HEK293 (cell line): ENCODE results near the gene CENPX.

Experiments used
- CTCF ChIA-PET: fragments of 350-600 bp; formaldehyde crosslinking; extraction: SDS; loops from one replicate; lab custom pipeline; 2021; ENCODE audit warnings: antibody characterized with exemption; lab: Yijun Ruan, JAX
- POLR2A ChIA-PET: fragments of 300-600 bp; formaldehyde crosslinking; extraction: SDS; loops from one replicate; lab custom pipeline; 2020; ENCODE audit warnings: antibody characterized with exemption, inconsistent platforms; lab: Yijun Ruan, JAX
- H3K27ac ChIP-seq: fragments of 200-500 bp; sonication (Bioruptor generic); 2 replicates; pipeline ENCODE4 v1.5.1; 2014; ENCODE audit warnings: low read depth, low read length, control low read depth, inconsistent platforms; ENCODE audit errors: extremely low read depth
- H3K36me3 ChIP-seq, 2 experiments: fragments of 200-500 bp in 1 of 2; sonication (Bioruptor generic) in 1 of 2; 1 replicate in 1 of 2; 2 replicates in 1 of 2; pipeline ENCODE4 v1.5.1; 2014 to 2017; ENCODE audit warnings: inconsistent platforms in 2 of 2, low read length in 2 of 2; ENCODE audit not compliant: control insufficient read depth in 2 of 2, insufficient read depth in 1 of 2
- H3K4me1 ChIP-seq: fragments of 200-500 bp; sonication (Bioruptor generic); 2 replicates; pipeline ENCODE4 v1.5.1; 2014; ENCODE audit warnings: mild to moderate bottlenecking, low read length, inconsistent platforms; ENCODE audit not compliant: control insufficient read depth, insufficient read depth
- H3K4me3 ChIP-seq: 2 replicates; pipeline ENCODE4 v1.5.1; 2011; ENCODE audit warnings: low read depth, mild to moderate bottlenecking, control low read depth, low read length, moderate library complexity
- H3K9me3 ChIP-seq: fragments of 200-500 bp; sonication (Bioruptor generic); 2 replicates; pipeline ENCODE4 v1.5.1; 2014; ENCODE audit warnings: low read depth, low read length, inconsistent platforms; ENCODE audit not compliant: control insufficient read depth, insufficient read depth
- BCL11A ChIP-seq: fragments of 450-650 bp; formaldehyde crosslinking; IDR thresholded peaks from 2 replicates; pipeline ENCODE4 v1.5.1; 2016; ENCODE audit warnings: low read depth, missing biosample characterization, missing genetic modification characterization
- EGR2 ChIP-seq: fragments of 450-650 bp; formaldehyde crosslinking; IDR thresholded peaks from 2 replicates; pipeline ENCODE4 v1.5.1; 2016; ENCODE audit warnings: low read depth, missing biosample characterization, missing genetic modification characterization
- GLI2 ChIP-seq: fragments of 450-650 bp; formaldehyde crosslinking; IDR thresholded peaks from 2 replicates; pipeline ENCODE4; 2017; ENCODE audit warnings: missing biosample characterization, missing genetic modification characterization, low read depth, borderline replicate concordance
- HOXA7 ChIP-seq: sonication (generic); formaldehyde crosslinking; IDR thresholded peaks from 2 replicates; pipeline ENCODE4 v1.8.1; 2022; ENCODE audit warnings: missing genetic modification reagents, borderline replicate concordance
- KLF1 ChIP-seq: fragments of 450-650 bp; formaldehyde crosslinking; IDR thresholded peaks from 2 replicates; pipeline ENCODE4 v1.5.1; 2016; ENCODE audit warnings: missing biosample characterization, missing genetic modification characterization
- SCRT2 ChIP-seq: fragments of 450-650 bp; formaldehyde crosslinking; IDR thresholded peaks from 2 replicates; pipeline ENCODE4 v1.5.1; 2016; ENCODE audit warnings: missing biosample characterization, missing genetic modification characterization
- ZBTB17 ChIP-seq: fragments of 450-650 bp; formaldehyde crosslinking; IDR thresholded peaks from 2 replicates; pipeline ENCODE4 v1.5.1; 2016; ENCODE audit warnings: missing biosample characterization, missing genetic modification characterization
- ZEB2 ChIP-seq: fragments of 450-650 bp; formaldehyde crosslinking; IDR thresholded peaks from 2 replicates; pipeline ENCODE4 v1.5.1; 2016; ENCODE audit warnings: missing biosample characterization, missing genetic modification characterization
- ZFHX2 ChIP-seq: fragments of 450-650 bp; formaldehyde crosslinking; conservative IDR thresholded peaks from 2 replicates; pipeline ENCODE4 v1.5.1; 2016; ENCODE audit warnings: missing biosample characterization, missing genetic modification characterization
- ZFP37 ChIP-seq: fragments of 450-650 bp; formaldehyde crosslinking; IDR thresholded peaks from 2 replicates; pipeline ENCODE4 v1.5.1; 2016; ENCODE audit warnings: missing biosample characterization, missing genetic modification characterization
- ZFP41 ChIP-seq: fragments of 450-650 bp; formaldehyde crosslinking; IDR thresholded peaks from 2 replicates; pipeline ENCODE4 v1.5.1; 2016; ENCODE audit warnings: missing biosample characterization, missing genetic modification characterization, borderline replicate concordance
- ZFP69B ChIP-seq: fragments of 450-650 bp; formaldehyde crosslinking; IDR thresholded peaks from 2 replicates; pipeline ENCODE4 v1.5.1; 2016; ENCODE audit warnings: missing biosample characterization, missing genetic modification characterization
- ZNF155 ChIP-seq: fragments of 450-650 bp; formaldehyde crosslinking; IDR thresholded peaks from 2 replicates; pipeline ENCODE4 v1.5.1; 2016; ENCODE audit warnings: missing biosample characterization, missing genetic modification characterization
- ZNF274 ChIP-seq, 2 experiments: fragments of 200-500 bp in 1 of 2; fragments of 450-650 bp in 1 of 2; sonication (Bioruptor generic) in 1 of 2; formaldehyde crosslinking in 1 of 2; IDR thresholded peaks; 2 replicates each; pipeline versions ENCODE4 v1.5.1 to v1.6.1; 2014 to 2016; ENCODE audit warnings: borderline replicate concordance in 1 of 2, inconsistent platforms in 1 of 2, low read length in 1 of 2, missing biosample characterization in 1 of 2, missing genetic modification characterization in 1 of 2
- ZNF302 ChIP-seq: fragments of 450-650 bp; formaldehyde crosslinking; IDR thresholded peaks from 2 replicates; pipeline ENCODE4 v1.5.1; 2016; ENCODE audit warnings: missing biosample characterization, missing genetic modification characterization, low read depth
- ZNF324 ChIP-seq: fragments of 450-650 bp; formaldehyde crosslinking; IDR thresholded peaks from 2 replicates; pipeline ENCODE4 v1.5.1; 2016; ENCODE audit warnings: missing biosample characterization, missing genetic modification characterization
- ZNF341 ChIP-seq: fragments of 450-650 bp; formaldehyde crosslinking; IDR thresholded peaks from 2 replicates; pipeline ENCODE4; 2016; ENCODE audit warnings: low read depth, missing biosample characterization, missing genetic modification characterization
- ZNF624 ChIP-seq: fragments of 450-650 bp; formaldehyde crosslinking; IDR thresholded peaks from 2 replicates; pipeline ENCODE4 v1.5.1; 2017; ENCODE audit warnings: missing biosample characterization, missing genetic modification characterization
- ZNF768 ChIP-seq: fragments of 450-650 bp; formaldehyde crosslinking; IDR thresholded peaks from 2 replicates; pipeline ENCODE4 v1.5.1; 2018; ENCODE audit warnings: missing biosample characterization, mild to moderate bottlenecking, missing genetic modification characterization
- TF ChIP-seq, protein P1 (sequence below): fragments of 450-650 bp; formaldehyde crosslinking; IDR thresholded peaks from 2 replicates; pipeline ENCODE4 v1.5.1; 2016; ENCODE audit warnings: missing biosample characterization, missing genetic modification characterization, borderline replicate concordance
- TF ChIP-seq, protein P2 (sequence below): fragments of 450-650 bp; formaldehyde crosslinking; IDR thresholded peaks from 2 replicates; pipeline ENCODE4 v1.5.1; 2017; ENCODE audit warnings: missing biosample characterization, missing genetic modification characterization

CENPX gene

DNA sequence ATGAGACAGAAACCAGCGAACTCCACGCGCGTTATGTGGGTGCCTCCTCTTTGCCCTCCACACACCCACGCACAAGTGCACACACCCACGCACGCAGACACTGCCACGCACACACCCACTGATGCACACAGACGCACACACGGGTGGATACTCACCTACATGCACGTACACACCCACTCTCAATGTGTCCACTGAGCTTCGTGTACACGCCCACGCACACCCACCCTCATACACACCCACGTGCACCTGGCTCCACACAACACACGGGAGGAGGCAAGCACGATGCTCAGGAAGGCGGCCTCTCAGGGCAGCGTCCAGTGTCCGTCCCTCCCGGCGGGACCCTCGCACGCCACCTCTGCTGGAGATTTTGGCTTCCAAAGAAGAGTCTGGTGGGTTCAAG, 24.7 kb upstream of the CENPX start:
- H3K4me1 ChIP-seq, result peaks cover 3% of the 10 kb centered on the region; the same call in 1 of the 2 replicates
- H3K27ac ChIP-seq, result no peak overlapping the region
- CTCF ChIA-PET, result interaction anchor here (0.6 to 1.1 kb wide), 2 partner anchors 17 to 260 kb away, joined by 3 read pairs; no protein-coding TSS in a partner anchor
- peaks cover 0 to 49% of the 10 kb centered on the region in 2 experiments; a peak in 1 of 3 replicates for H3K36me3 ChIP-seq
- TF ChIP-seq ZNF624, result no peak
- no peak for TF ChIP-seq ZNF341 (tag by site-specific recombination)
- no peak for TF ChIP-seq ZNF768
- TF ChIP-seq ZFHX2 (tag by site-specific recombination), result peak; percentile 100
- peak; percentile 100 for TF ChIP-seq EGR2 (tag by site-specific recombination)
- peak; percentile 91 for TF ChIP-seq KLF1 (tag by site-specific recombination)
- TF ChIP-seq ZFP37 (tag by site-specific recombination), result no peak
- TF ChIP-seq, all 188 proteins: peak for 3
- H3K9me3 ChIP-seq, result no peaks in the 10 kb centered on the region
- no peak overlapping the region for H3K4me3 ChIP-seq
- POLR2A ChIA-PET, result interaction anchor here (0.5 to 1.1 kb wide), 2 partner anchors 10 to 540 kb away, joined by 4 to 5 read pairs; partner anchors contain the start of gene DCXR

DNA sequence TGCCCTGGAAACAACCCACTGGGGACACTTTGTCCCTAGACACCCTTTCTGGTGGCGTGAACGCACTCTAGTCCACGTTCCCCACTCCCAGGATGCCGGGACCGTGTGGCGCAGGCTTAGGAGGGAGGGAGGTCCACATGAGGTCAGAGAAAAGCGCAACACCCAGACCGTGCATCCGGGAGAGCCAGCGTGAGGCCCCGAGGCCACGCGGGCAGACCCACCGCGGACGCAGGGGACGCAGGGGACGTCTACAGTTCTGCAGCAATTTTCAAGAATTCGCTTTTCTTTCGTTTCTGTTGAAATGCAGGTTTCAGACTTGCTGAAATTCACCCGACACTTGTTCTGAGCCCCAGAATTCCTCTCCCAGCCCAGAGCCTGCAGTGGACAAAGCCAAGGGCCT, 24.2 kb upstream of the CENPX start:
- POLR2A ChIA-PET, result interaction anchor here (1.3 kb wide), 2 partner anchors 9 kb away, joined by 3 read pairs; partner anchors contain the start of gene DCXR

DNA sequence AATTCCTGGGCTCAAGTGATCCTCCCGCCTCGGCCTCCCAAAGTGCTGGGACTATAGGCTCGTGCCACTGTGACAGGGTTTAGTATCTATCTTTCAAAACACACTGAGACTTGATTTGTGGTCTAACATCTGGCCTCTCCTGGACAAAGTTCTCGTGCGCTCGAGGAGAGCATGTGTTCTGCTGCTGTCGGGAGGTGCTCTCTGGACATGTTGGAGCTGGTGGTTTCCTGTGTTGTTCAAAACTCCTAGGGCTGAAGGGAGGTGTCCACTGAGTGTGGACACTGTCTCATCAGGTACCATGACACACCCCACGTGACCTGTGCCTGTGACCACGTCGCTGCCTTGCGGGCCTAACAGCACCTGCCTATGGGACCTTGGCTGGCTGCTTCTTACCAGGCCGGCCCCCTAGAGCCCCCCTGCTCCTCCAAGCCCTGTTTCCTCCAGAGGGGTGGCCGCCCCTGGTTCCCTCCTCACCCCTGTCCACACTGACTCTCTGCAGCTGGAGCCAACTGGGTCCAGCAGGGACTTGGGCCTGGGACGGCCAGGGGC, 23.3 kb upstream of the CENPX start:
- POLR2A ChIA-PET, result interaction anchor here (1.3 kb wide), 2 partner anchors 8 to 10 kb away, joined by 3 read pairs; partner anchors contain the start of gene DCXR
- CTCF ChIA-PET, result no interaction called here
- Histone ChIP-seq H3K27ac (no peak overlapping the region), H3K9me3 (no peaks in the 10 kb centered on the region), H3K4me1 (peaks cover 3% of the 10 kb centered on the region; the same call in 1 of the 2 replicates), H3K4me3 (no peak overlapping the region), H3K36me3 (peaks cover 0 to 49% of the 10 kb centered on the region in 2 experiments; a peak in 1 of 3 replicates)
- TF ChIP-seq ZNF155 (no peak), ZNF302 (tag by site-specific recombination) (no peak), SCRT2 (tag by site-specific recombination) (no peak), ZFP69B (tag by site-specific recombination) (no peak), ZNF274 (IDR thresholded peaks at IDR 0.05; ENCODE audit: low read length) (no peak), ZNF274 (tag by site-specific recombination; IDR thresholded peaks at IDR 0.05; ENCODE audit: borderline replicate concordance) (no peak), ZBTB17 (tag by site-specific recombination) (no peak), ZNF324 (tag by site-specific recombination) (no peak), HOXA7 (no peak)
- TF ChIP-seq, protein P1, sequence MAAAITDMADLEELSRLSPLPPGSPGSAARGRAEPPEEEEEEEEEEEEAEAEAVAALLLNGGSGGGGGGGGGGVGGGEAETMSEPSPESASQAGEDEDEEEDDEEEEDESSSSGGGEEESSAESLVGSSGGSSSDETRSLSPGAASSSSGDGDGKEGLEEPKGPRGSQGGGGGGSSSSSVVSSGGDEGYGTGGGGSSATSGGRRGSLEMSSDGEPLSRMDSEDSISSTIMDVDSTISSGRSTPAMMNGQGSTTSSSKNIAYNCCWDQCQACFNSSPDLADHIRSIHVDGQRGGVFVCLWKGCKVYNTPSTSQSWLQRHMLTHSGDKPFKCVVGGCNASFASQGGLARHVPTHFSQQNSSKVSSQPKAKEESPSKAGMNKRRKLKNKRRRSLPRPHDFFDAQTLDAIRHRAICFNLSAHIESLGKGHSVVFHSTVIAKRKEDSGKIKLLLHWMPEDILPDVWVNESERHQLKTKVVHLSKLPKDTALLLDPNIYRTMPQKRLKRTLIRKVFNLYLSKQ (tag by site-specific recombination), result no peak
- TF ChIP-seq, all 188 proteins: peak for 0

More for the DNA sequence above, 24.2 kb upstream of the CENPX start:
- CTCF ChIA-PET, result no interaction called here
- H3K4me3 ChIP-seq, result no peak overlapping the region
- H3K4me1 ChIP-seq, result peaks cover 3% of the 10 kb centered on the region; the same call in 1 of the 2 replicates
- H3K27ac ChIP-seq, result no peak overlapping the region
- no peaks in the 10 kb centered on the region for H3K9me3 ChIP-seq
- peaks cover 0 to 49% of the 10 kb centered on the region in 2 experiments; a peak in 1 of 3 replicates for H3K36me3 ChIP-seq
- no peak for TF ChIP-seq ZEB2
- TF ChIP-seq, protein P2, sequence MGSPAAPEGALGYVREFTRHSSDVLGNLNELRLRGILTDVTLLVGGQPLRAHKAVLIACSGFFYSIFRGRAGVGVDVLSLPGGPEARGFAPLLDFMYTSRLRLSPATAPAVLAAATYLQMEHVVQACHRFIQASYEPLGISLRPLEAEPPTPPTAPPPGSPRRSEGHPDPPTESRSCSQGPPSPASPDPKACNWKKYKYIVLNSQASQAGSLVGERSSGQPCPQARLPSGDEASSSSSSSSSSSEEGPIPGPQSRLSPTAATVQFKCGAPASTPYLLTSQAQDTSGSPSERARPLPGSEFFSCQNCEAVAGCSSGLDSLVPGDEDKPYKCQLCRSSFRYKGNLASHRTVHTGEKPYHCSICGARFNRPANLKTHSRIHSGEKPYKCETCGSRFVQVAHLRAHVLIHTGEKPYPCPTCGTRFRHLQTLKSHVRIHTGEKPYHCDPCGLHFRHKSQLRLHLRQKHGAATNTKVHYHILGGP, result no peak
- TF ChIP-seq ZFP41, result no peak
- TF ChIP-seq BCL11A (tag by site-specific recombination), result no peak
- no peak for TF ChIP-seq GLI2 (tag by site-specific recombination)
